OCI-LY1 (cell line): ENCODE measurements around the gene MYO1E.

Source experiments
- H2AFZ ChIP-seq: fragments of 200-600 bp; sonication (generic), shearing (Covaris generic); 2 replicates; pipeline ENCODE4 v1.6.0; 2014; ENCODE audit warnings: antibody characterized with exemption, mild to moderate bottlenecking, low read length
- H3F3A ChIP-seq: fragments of 200-600 bp; sonication (generic), shearing (Covaris generic); 2 replicates; pipeline ENCODE4 v1.6.0; 2014; ENCODE audit warnings: mild to moderate bottlenecking, antibody characterized with exemption, low read length, moderate library complexity; ENCODE audit not compliant: insufficient read depth
- H3K27ac ChIP-seq: fragments of 200-600 bp; sonication (generic); 2 replicates; pipeline ENCODE4 v1.5.1; 2014; ENCODE audit warnings: low read length, mixed run types, mild to moderate bottlenecking, low read depth; ENCODE audit not compliant: poor library complexity, severe bottlenecking
- H3K27me3 ChIP-seq: fragments of 200-600 bp; sonication (generic); 2 replicates; pipeline ENCODE4 v1.6.0; 2014; ENCODE audit warnings: antibody characterized with exemption, mild to moderate bottlenecking, low read length, moderate library complexity; ENCODE audit not compliant: insufficient read depth
- H3K36me3 ChIP-seq: fragments of 200-600 bp; sonication (generic); 2 replicates; pipeline ENCODE4 v1.6.1; 2014; ENCODE audit warnings: mild to moderate bottlenecking, antibody characterized with exemption, low read length, moderate library complexity, mixed read lengths; ENCODE audit not compliant: insufficient read depth
- H3K4me1 ChIP-seq: fragments of 200-600 bp; sonication (generic); 2 replicates; pipeline ENCODE4 v1.5.1; 2014; ENCODE audit warnings: mild to moderate bottlenecking, low read length, moderate library complexity; ENCODE audit not compliant: insufficient read depth, severe bottlenecking
- H3K4me2 ChIP-seq: fragments of 200-600 bp; sonication (generic), shearing (Covaris generic); 2 replicates; pipeline ENCODE4 v1.6.1; 2014; ENCODE audit warnings: low read length
- H3K4me3 ChIP-seq: fragments of 200-600 bp; sonication (generic); 2 replicates; pipeline ENCODE4 v1.5.1; 2014; ENCODE audit warnings: low read length, low read depth, mild to moderate bottlenecking, mixed read lengths; ENCODE audit not compliant: poor library complexity, severe bottlenecking
- H3K79me2 ChIP-seq: fragments of 200-600 bp; shearing (Covaris generic); 2 replicates; pipeline ENCODE4 v1.6.1; 2016; ENCODE audit warnings: mixed run types, low read length, mixed read lengths; ENCODE audit not compliant: insufficient read depth
- H3K9ac ChIP-seq: fragments of 200-600 bp; sonication (generic), shearing (Covaris generic); 2 replicates; pipeline ENCODE4 v1.6.1; 2014; ENCODE audit warnings: mild to moderate bottlenecking, low read length, mixed read lengths
- H3K9me2 ChIP-seq: fragments of 200-600 bp; sonication (generic), shearing (Covaris generic); 2 replicates; pipeline ENCODE4 v1.6.1; 2014; ENCODE audit warnings: low read depth, mild to moderate bottlenecking, low read length, mixed read lengths
- H3K9me3 ChIP-seq: fragments of 200-600 bp; shearing (Covaris generic); 2 replicates; pipeline ENCODE4 v1.6.1; 2014; ENCODE audit warnings: low read length, mixed read lengths
- H4K20me1 ChIP-seq: fragments of 200-600 bp; sonication (generic), shearing (Covaris generic); 2 replicates; pipeline ENCODE4 v1.6.0; 2016; ENCODE audit warnings: mild to moderate bottlenecking, low read length; ENCODE audit not compliant: insufficient read depth
- CTCF ChIP-seq: fragments of 200-600 bp; sonication (generic), shearing (Covaris generic); IDR thresholded peaks from 2 replicates; pipeline ENCODE4 v1.5.1; 2017; ENCODE audit warnings: mild to moderate bottlenecking, antibody characterized with exemption, low read length, moderate library complexity, mixed read lengths
- EZH2 ChIP-seq: fragments of 200-600 bp; sonication (generic), shearing (Covaris generic); IDR thresholded peaks from 2 replicates; pipeline ENCODE4 v1.8.0; 2017; ENCODE audit warnings: borderline replicate concordance, mixed run types, mild to moderate bottlenecking, antibody characterized with exemption, low read length, moderate library complexity, mixed read lengths

MYO1E gene

DNA sequence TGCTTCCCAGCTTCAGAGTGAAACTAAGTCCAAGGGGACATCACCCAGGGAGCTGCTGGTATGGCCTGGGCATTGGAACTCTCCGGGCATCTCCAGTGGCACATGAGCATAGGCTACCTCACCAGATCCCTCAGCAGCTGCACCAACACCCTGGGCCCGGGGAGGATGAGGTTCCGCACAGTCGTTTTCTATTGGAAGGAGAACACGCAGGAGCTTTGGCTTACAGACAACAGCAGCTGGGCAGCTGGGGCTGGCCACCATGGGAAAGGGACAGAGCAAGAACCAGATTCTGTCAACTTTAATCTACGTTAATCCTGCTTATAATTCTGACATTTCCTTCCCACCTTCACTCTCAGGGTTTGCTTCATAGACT, 65.5 kb downstream of the MYO1E start:
- Histone ChIP-seq H4K20me1 (no peaks in the 10 kb centered on the region), H3K9me3 (no peaks in the 10 kb centered on the region), H3K4me2 (no peak overlapping the region), H3K4me1 (peaks cover 73% of the 10 kb centered on the region), H3F3A (no peaks in the 10 kb centered on the region), H3K9ac (no peak overlapping the region), H3K79me2 (peaks cover 10% of the 10 kb centered on the region; the same call in 1 of the 2 replicates), H3K27me3 (no peaks in the 10 kb centered on the region), H3K27ac (no peak overlapping the region), H3K9me2 (no peaks in the 10 kb centered on the region), H2AFZ (no peak overlapping the region), H3K4me3 (no peak overlapping the region), H3K36me3 (peaks cover 11% of the 10 kb centered on the region)
- TF ChIP-seq EZH2, result no peak

- no peak overlapping the region for H3K4me3 ChIP-seq
- H3K4me2 ChIP-seq, result no peak overlapping the region
- no peaks in the 10 kb centered on the region for H3K9me2 ChIP-seq
- H3K27me3 ChIP-seq, result no peaks in the 10 kb centered on the region
- peaks cover 10% of the 10 kb centered on the region; the same call in 1 of the 2 replicates for H3K79me2 ChIP-seq
- H3K27ac ChIP-seq, result no peak overlapping the region
- no peak overlapping the region for H3K9ac ChIP-seq
- no peaks in the 10 kb centered on the region for H4K20me1 ChIP-seq
- no peaks in the 10 kb centered on the region for H3K9me3 ChIP-seq
- TF ChIP-seq CTCF, result no peak
- H3F3A ChIP-seq, result no peaks in the 10 kb centered on the region
- H3K36me3 ChIP-seq, result peaks cover 11% of the 10 kb centered on the region
- no peak overlapping the region for H2AFZ ChIP-seq
- peaks cover 73% of the 10 kb centered on the region for H3K4me1 ChIP-seq
Observed at GRCh38 chr15:59306520-59307164, 66.0 kb downstream of the MYO1E start.

DNA sequence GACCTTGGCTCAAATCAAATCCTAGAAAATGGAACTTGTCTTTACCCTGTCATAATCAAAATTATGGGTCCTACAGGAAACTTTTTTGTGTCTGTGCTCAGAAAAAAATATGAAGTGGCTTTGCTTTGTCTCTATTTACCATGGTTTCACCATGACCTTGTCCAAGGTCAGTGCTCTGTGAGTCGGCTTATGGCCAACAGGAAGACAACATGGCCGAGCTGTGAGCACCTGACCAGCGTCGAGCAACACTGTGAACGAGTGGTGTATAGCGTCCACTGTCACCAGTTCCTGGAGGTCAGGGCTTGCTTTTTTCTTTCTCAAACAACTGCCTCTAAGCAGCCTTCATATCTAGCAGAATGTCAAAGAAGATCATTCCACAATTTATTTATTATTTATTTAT, 67.9 kb downstream of the MYO1E start:
- Histone ChIP-seq H3K79me2 (peaks cover 11% of the 10 kb centered on the region; the same call in 1 of the 2 replicates), H3F3A (no peaks in the 10 kb centered on the region), H3K9me3 (no peaks in the 10 kb centered on the region), H3K4me2 (peak overlapping the region; percentile 43), H3K9me2 (no peaks in the 10 kb centered on the region), H3K4me1 (peaks cover 73% of the 10 kb centered on the region), H3K9ac (peak overlapping the region; percentile 32), H3K36me3 (peaks cover 11% of the 10 kb centered on the region), H2AFZ (no peak overlapping the region), H3K4me3 (no peak overlapping the region), H3K27me3 (no peaks in the 10 kb centered on the region), H3K27ac (peak overlapping the region; percentile 56), H4K20me1 (no peaks in the 10 kb centered on the region)
- TF ChIP-seq EZH2 (no peak), CTCF (no peak)
